SK-N-SH (cell line): ENCODE measurements around the gene ALDH1L2. TPM values are rescaled to one million over a fixed set of nuclear protein-coding genes. Genes with fewer than 3 reads are reported as not detected.

ENCODE experiments used
- CTCF ChIA-PET: fragments of 300-600, 350-600 bp; formaldehyde crosslinking; extraction: SDS; loops from one replicate; lab custom pipeline; 2021; lab: Yijun Ruan, JAX
- POLR2A ChIA-PET: fragments of 350-600 bp; sonication (Branson Sonifier 250); formaldehyde crosslinking; extraction: SDS; loops from one replicate; lab custom pipeline; 2020; ENCODE audit warnings: antibody characterized with exemption, inconsistent platforms; lab: Yijun Ruan, JAX
- DNase-seq: peaks from one replicate; pipeline ENCODE4 v3.0.0; 2012
- H2AFZ ChIP-seq: fragments of 200-600 bp; sonication (generic); 2 replicates; pipeline ENCODE4 v1.8.1; 2016; ENCODE audit warnings: antibody characterized with exemption, mild to moderate bottlenecking, low read depth
- H3F3A ChIP-seq: fragments of 200-600 bp; sonication (generic); replicated peaks from 2 replicates; pipeline ENCODE3; 2016; ENCODE audit warnings: antibody characterized with exemption, mild to moderate bottlenecking; ENCODE audit not compliant: insufficient read depth
- H3K27ac ChIP-seq, 2 experiments: fragments of 200-500 bp in 1 of 2; fragments of 200-600 bp in 1 of 2; sonication (Bioruptor generic) in 1 of 2; sonication (generic), shearing (Covaris generic) in 1 of 2; 2 replicates each; pipeline versions ENCODE4 v1.5.1 to v1.6.1; 2014 to 2016; ENCODE audit warnings: low read depth in 2 of 2, inconsistent platforms in 1 of 2, low read length in 1 of 2, mild to moderate bottlenecking in 1 of 2, mixed read lengths in 1 of 2
- H3K27me3 ChIP-seq: fragments of 200-600 bp; sonication (generic), shearing (Covaris generic); 2 replicates; pipeline ENCODE4 v1.6.1; 2016; ENCODE audit warnings: mixed run types; ENCODE audit not compliant: insufficient read depth
- H3K36me3 ChIP-seq, 2 experiments: fragments of 200-500 bp in 1 of 2; fragments of 200-600 bp in 1 of 2; sonication (Bioruptor generic) in 1 of 2; sonication (generic) in 1 of 2; replicated peaks in 1 of 2; 2 replicates each; pipeline versions ENCODE3 to v1.5.1; 2014 to 2016; ENCODE audit warnings: low read length in 1 of 2, mild to moderate bottlenecking in 1 of 2; ENCODE audit not compliant: insufficient read depth in 2 of 2, control insufficient read depth in 1 of 2
- H3K4me1 ChIP-seq, 2 experiments: fragments of 200-500 bp in 1 of 2; fragments of 200-600 bp in 1 of 2; sonication (Bioruptor generic) in 1 of 2; sonication (generic), shearing (Covaris generic) in 1 of 2; 2 replicates each; pipeline versions ENCODE4 v1.5.1 to v1.6.1; 2014 to 2016; ENCODE audit warnings: low read depth in 1 of 2, low read length in 1 of 2, mixed run types in 1 of 2; ENCODE audit not compliant: insufficient read depth in 2 of 2, control insufficient read depth in 1 of 2
- H3K4me2 ChIP-seq: fragments of 200-600 bp; sonication (generic), shearing (Covaris generic); 2 replicates; pipeline ENCODE4 v1.6.1; 2017; ENCODE audit warnings: mixed run types
- H3K4me3 ChIP-seq, 2 experiments: fragments of 200-500 bp in 1 of 2; fragments of 200-600 bp in 1 of 2; sonication (Bioruptor generic) in 1 of 2; sonication (generic), shearing (Covaris generic) in 1 of 2; 2 replicates each; pipeline versions ENCODE4 v1.5.1 to v1.8.1; 2014 to 2016; ENCODE audit warnings: low read depth in 2 of 2, inconsistent platforms in 1 of 2, low read length in 1 of 2, mild to moderate bottlenecking in 1 of 2, mixed read lengths in 1 of 2, moderate library complexity in 1 of 2
- H3K79me2 ChIP-seq: fragments of 200-600 bp; sonication (generic); 2 replicates; pipeline ENCODE4 v1.8.1; 2017; ENCODE audit warnings: mild to moderate bottlenecking; ENCODE audit not compliant: insufficient read depth
- H3K9ac ChIP-seq: fragments of 200-600 bp; sonication (generic); 2 replicates; pipeline ENCODE4 v1.6.1; 2017; ENCODE audit warnings: mixed run types
- H3K9me2 ChIP-seq: fragments of 200-600 bp; sonication (generic); 2 replicates; pipeline ENCODE4 v1.6.1; 2017; ENCODE audit warnings: mixed run types
- H3K9me3 ChIP-seq: fragments of 200-600 bp; sonication (generic); 2 replicates; pipeline ENCODE4 v1.6.1; 2017; ENCODE audit warnings: mixed run types, mild to moderate bottlenecking, moderate library complexity
- H4K20me1 ChIP-seq: fragments of 200-600 bp; sonication (generic); 2 replicates; pipeline ENCODE4 v1.6.1; 2017; ENCODE audit warnings: mild to moderate bottlenecking, mixed run types; ENCODE audit not compliant: insufficient read depth
- EZH2phosphoT487 ChIP-seq: fragments of 200-600 bp; sonication (generic); IDR thresholded peaks from 2 replicates; pipeline ENCODE4 v1.6.1; 2017; ENCODE audit warnings: low read depth, mixed run types, mild to moderate bottlenecking, antibody characterized with exemption, moderate library complexity, borderline replicate concordance
- FOSL2 ChIP-seq: IDR thresholded peaks from 2 replicates; pipeline ENCODE4 v1.4.0; 2012; ENCODE audit warnings: low read depth, mild to moderate bottlenecking, moderate library complexity, borderline replicate concordance
- FOXJ3 ChIP-seq: sonication (generic); formaldehyde crosslinking; IDR thresholded peaks from 2 replicates; pipeline ENCODE4 v1.5.1; 2020; ENCODE audit warnings: mild to moderate bottlenecking, missing genetic modification reagents
- FOXM1 ChIP-seq: IDR thresholded peaks from 2 replicates; pipeline ENCODE4 v1.4.0; 2012; ENCODE audit warnings: low read depth, mild to moderate bottlenecking
- GABPA ChIP-seq: IDR thresholded peaks from 2 replicates; pipeline ENCODE4 v1.4.0; 2012; ENCODE audit warnings: low read depth, mild to moderate bottlenecking
- MEF2A ChIP-seq: IDR thresholded peaks from 2 replicates; pipeline ENCODE4 v1.4.0; 2012; ENCODE audit warnings: low read depth, borderline replicate concordance
- NRF1 ChIP-seq: IDR thresholded peaks from 2 replicates; pipeline ENCODE4 v1.6.1; 2012; ENCODE audit warnings: low read depth, mild to moderate bottlenecking, low read length
- POLR2AphosphoS5 ChIP-seq: IDR thresholded peaks from 2 replicates; pipeline ENCODE4 v1.6.1; 2012; ENCODE audit warnings: low read depth, low read length
- RAD21 ChIP-seq: IDR thresholded peaks from 2 replicates; pipeline ENCODE4 v1.6.1; 2012; ENCODE audit warnings: mild to moderate bottlenecking, low read length
- RCOR1 ChIP-seq: fragments of 150-350 bp; IDR thresholded peaks from 2 replicates; pipeline ENCODE4 v1.6.1; 2017; ENCODE audit warnings: antibody characterized with exemption, low read length
- SIN3A ChIP-seq: IDR thresholded peaks from 2 replicates; pipeline ENCODE4 v1.6.1; 2012; ENCODE audit warnings: low read depth, mild to moderate bottlenecking, low read length, moderate library complexity, borderline replicate concordance
- TCF12 ChIP-seq: IDR thresholded peaks from 2 replicates; pipeline ENCODE4 v1.4.0; 2012
- TEAD4 ChIP-seq: IDR thresholded peaks from 2 replicates; pipeline ENCODE4 v1.4.0; 2012; ENCODE audit warnings: mild to moderate bottlenecking, borderline replicate concordance; ENCODE audit not compliant: insufficient read depth
- YY1 ChIP-seq: IDR thresholded peaks from 2 replicates; pipeline ENCODE4 v1.4.0; 2012; ENCODE audit warnings: low read depth, mild to moderate bottlenecking
- WGBS: methylation state at CpG from one replicate; pipeline ENCODE4 v1.1.6; 2017; ENCODE audit warnings: low lambda C conversion rate; 5-methylcytosine and 5-hydroxymethylcytosine counted together
- polyA plus RNA-seq, 3 experiments: library from polyadenylated mRNA; depleted of rRNA; stranded (reverse); fragments of >200 nt; gene quantifications; 2 replicates each; pipeline ENCODE4 v1.2.3, GENCODE V29; 2012
- TF ChIP-seq, protein P1 (sequence below): IDR thresholded peaks from 2 replicates; pipeline ENCODE4 v1.4.0; 2012; ENCODE audit warnings: low read depth, borderline replicate concordance
- TF ChIP-seq, protein P2 (sequence below): fragments of 200-600 bp; sonication (generic); IDR thresholded peaks from 2 replicates; pipeline ENCODE4 v1.6.1; 2017; ENCODE audit warnings: antibody characterized with exemption, mild to moderate bottlenecking, moderate library complexity
- TF ChIP-seq, protein P3 (sequence below): fragments of 150-350 bp; IDR thresholded peaks from 2 replicates; pipeline ENCODE4 v1.6.1; 2017; ENCODE audit warnings: antibody characterized with exemption, low read length, low read depth, borderline replicate concordance
- TF ChIP-seq, protein P4 (sequence below): fragments of 150-350 bp; IDR thresholded peaks from 2 replicates; pipeline ENCODE4 v1.6.1; 2016; ENCODE audit warnings: mild to moderate bottlenecking, low read depth, low read length

ALDH1L2 gene
- polyA plus RNA-seq, 1 of the 3 experiments (the other 2 are of a cell fraction), result 1.9 TPM

DNA sequence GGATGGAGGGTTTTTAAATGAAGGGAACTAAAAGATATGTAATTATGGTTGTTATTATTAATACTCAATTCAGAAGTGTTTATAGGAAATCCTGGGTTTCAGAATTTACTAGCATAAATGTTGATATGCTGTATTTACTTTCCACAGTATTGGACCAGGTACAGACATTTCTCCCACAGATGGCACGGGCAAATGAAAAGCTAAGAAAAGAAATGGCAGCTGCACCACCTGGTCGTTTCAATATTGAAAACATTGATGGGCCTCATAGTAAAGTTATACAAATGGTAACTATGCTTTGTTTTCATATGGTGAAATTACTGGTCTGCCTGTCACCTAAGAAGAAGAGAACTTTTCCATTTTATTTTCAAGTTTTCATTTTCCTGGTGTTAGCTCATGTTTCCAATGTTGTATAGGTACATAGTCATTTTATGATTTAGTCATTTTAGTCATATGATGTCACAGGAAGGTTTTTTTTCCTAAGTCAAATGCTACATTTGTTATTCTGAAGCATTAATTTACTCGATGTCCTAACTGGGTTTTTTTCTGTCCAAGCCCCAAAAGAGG, 92.6 kb downstream of the ALDH1L2 start:
- CTCF ChIA-PET, result interaction anchor here (3.3 kb wide), 1 partner anchor 610 kb away, joined by 9 read pairs; no protein-coding TSS in a partner anchor
- Histone ChIP-seq H3K79me2 (peaks cover 44% of the 10 kb centered on the region), H3K27ac (no peak overlapping the region), H3K4me3 (no peak overlapping the region), H3K27me3 (no peaks in the 10 kb centered on the region), H3K9me3 (no peaks in the 10 kb centered on the region), H3K36me3 (peaks cover 56 to 81% of the 10 kb centered on the region in 2 experiments), H3F3A (no peaks in the 10 kb centered on the region), H3K9ac (no peak overlapping the region), H3K4me2 (no peak overlapping the region), H4K20me1 (no peaks in the 10 kb centered on the region), H2AFZ (no peak overlapping the region), H3K4me1 (peaks cover 0 to 9% of the 10 kb centered on the region in 2 experiments; a peak in 2 of 4 replicates), H3K9me2 (no peaks in the 10 kb centered on the region)
- DNase-seq, result no peak
- WGBS, result 88% methylated on average over 3 of the region's 3 CpGs
- POLR2A ChIA-PET, result no interaction called here
- TF ChIP-seq TCF12, result no peak
- no peak for TF ChIP-seq RCOR1
- TF ChIP-seq FOXM1, result no peak
- TF ChIP-seq NRF1, result no peak
- TF ChIP-seq, protein P1, sequence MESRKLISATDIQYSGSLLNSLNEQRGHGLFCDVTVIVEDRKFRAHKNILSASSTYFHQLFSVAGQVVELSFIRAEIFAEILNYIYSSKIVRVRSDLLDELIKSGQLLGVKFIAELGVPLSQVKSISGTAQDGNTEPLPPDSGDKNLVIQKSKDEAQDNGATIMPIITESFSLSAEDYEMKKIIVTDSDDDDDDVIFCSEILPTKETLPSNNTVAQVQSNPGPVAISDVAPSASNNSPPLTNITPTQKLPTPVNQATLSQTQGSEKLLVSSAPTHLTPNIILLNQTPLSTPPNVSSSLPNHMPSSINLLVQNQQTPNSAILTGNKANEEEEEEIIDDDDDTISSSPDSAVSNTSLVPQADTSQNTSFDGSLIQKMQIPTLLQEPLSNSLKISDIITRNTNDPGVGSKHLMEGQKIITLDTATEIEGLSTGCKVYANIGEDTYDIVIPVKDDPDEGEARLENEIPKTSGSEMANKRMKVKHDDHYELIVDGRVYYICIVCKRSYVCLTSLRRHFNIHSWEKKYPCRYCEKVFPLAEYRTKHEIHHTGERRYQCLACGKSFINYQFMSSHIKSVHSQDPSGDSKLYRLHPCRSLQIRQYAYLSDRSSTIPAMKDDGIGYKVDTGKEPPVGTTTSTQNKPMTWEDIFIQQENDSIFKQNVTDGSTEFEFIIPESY, result no peak
- no peak for TF ChIP-seq SIN3A
- TF ChIP-seq, protein P2, sequence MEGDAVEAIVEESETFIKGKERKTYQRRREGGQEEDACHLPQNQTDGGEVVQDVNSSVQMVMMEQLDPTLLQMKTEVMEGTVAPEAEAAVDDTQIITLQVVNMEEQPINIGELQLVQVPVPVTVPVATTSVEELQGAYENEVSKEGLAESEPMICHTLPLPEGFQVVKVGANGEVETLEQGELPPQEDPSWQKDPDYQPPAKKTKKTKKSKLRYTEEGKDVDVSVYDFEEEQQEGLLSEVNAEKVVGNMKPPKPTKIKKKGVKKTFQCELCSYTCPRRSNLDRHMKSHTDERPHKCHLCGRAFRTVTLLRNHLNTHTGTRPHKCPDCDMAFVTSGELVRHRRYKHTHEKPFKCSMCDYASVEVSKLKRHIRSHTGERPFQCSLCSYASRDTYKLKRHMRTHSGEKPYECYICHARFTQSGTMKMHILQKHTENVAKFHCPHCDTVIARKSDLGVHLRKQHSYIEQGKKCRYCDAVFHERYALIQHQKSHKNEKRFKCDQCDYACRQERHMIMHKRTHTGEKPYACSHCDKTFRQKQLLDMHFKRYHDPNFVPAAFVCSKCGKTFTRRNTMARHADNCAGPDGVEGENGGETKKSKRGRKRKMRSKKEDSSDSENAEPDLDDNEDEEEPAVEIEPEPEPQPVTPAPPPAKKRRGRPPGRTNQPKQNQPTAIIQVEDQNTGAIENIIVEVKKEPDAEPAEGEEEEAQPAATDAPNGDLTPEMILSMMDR, result no peak
- TF ChIP-seq RAD21, result no peak
- TF ChIP-seq, protein P3, sequence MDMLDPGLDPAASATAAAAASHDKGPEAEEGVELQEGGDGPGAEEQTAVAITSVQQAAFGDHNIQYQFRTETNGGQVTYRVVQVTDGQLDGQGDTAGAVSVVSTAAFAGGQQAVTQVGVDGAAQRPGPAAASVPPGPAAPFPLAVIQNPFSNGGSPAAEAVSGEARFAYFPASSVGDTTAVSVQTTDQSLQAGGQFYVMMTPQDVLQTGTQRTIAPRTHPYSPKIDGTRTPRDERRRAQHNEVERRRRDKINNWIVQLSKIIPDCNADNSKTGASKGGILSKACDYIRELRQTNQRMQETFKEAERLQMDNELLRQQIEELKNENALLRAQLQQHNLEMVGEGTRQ, result no peak
- TF ChIP-seq FOXJ3 (CRISPR knock-in tag), result no peak
- no peak for TF ChIP-seq EZH2phosphoT487

DNA sequence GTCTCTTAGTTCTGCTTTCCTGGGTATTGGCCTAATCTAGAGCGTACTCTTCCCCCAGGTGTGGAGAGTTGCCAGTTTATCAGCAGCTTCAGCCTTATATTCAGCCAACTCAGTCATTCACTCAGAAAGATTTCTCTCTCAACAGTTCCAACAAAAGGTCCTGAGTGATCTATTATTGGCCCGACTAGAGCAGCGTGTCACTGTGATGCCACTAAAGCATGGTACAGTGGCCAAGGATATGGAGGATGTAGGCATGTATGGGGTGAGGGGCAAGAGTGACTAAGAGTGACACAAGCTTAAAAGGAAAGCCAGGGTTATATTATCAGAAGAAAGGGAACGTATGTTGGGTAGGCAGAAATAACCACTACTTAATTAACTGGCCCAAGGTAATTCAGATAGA, 93.3 kb downstream of the ALDH1L2 start:
- H3K79me2 ChIP-seq, result peaks cover 47% of the 10 kb centered on the region
- WGBS, result 91% methylated on average over 4 of the region's 4 CpGs
- H3K9me2 ChIP-seq, result no peaks in the 10 kb centered on the region
- H2AFZ ChIP-seq, result no peak overlapping the region
- H3K27me3 ChIP-seq, result no peaks in the 10 kb centered on the region
- H3F3A ChIP-seq, result no peaks in the 10 kb centered on the region
- CTCF ChIA-PET, result interaction anchor here (1.1 to 3.3 kb wide), 2 partner anchors 71 to 609 kb away, joined by 3 to 9 read pairs; no protein-coding TSS in a partner anchor
- DNase-seq, result no peak
- POLR2A ChIA-PET, result no interaction called here
- TF ChIP-seq SIN3A (no peak), NRF1 (no peak), GABPA (no peak), FOXJ3 (CRISPR knock-in tag) (no peak), FOSL2 (no peak), FOXM1 (no peak), POLR2AphosphoS5 (no peak), YY1 (no peak), TEAD4 (no peak), MEF2A (no peak)
- TF ChIP-seq, protein P1, result no peak
- TF ChIP-seq, protein P4, sequence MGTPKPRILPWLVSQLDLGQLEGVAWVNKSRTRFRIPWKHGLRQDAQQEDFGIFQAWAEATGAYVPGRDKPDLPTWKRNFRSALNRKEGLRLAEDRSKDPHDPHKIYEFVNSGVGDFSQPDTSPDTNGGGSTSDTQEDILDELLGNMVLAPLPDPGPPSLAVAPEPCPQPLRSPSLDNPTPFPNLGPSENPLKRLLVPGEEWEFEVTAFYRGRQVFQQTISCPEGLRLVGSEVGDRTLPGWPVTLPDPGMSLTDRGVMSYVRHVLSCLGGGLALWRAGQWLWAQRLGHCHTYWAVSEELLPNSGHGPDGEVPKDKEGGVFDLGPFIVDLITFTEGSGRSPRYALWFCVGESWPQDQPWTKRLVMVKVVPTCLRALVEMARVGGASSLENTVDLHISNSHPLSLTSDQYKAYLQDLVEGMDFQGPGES, result no peak
- H3K4me2 ChIP-seq, result no peak overlapping the region
- no peaks in the 10 kb centered on the region for H4K20me1 ChIP-seq
- H3K4me3 ChIP-seq, result no peak overlapping the region
- no peak overlapping the region for H3K9ac ChIP-seq
- H3K9me3 ChIP-seq, result no peaks in the 10 kb centered on the region
- peaks cover 0 to 9% of the 10 kb centered on the region in 2 experiments; a peak in 2 of 4 replicates for H3K4me1 ChIP-seq
- H3K27ac ChIP-seq, result no peak overlapping the region
- peaks cover 49 to 74% of the 10 kb centered on the region in 2 experiments for H3K36me3 ChIP-seq
